ENCODE results near the gene BBX.

DNA sequence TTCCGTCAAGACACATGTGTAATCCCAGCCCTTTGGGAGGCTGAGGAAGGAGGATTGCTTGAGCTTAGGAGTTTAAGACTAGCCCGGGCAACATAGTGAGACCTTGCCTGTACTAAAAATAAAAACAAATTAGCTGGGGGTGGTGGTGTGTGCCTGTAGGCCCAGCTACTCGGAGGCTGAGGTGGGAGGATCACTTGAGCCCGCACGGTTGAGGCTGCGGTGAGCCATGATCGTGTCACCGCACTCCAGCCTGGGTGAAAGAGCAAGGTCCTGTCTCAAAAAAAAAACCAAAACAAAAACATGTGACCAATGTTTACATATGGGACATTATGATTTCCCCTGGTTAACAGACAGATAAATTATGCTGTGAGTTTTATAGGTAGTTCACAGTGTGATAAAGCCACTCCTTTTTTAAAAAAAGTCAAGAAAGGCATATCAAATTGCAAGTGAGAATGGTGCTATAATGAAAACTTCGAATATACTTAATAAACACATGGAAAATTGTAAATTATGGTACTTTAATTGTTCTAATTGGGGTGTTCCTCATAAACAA is 9.2 kb downstream of the BBX start:
- TF ChIP-seq, protein P1, sequence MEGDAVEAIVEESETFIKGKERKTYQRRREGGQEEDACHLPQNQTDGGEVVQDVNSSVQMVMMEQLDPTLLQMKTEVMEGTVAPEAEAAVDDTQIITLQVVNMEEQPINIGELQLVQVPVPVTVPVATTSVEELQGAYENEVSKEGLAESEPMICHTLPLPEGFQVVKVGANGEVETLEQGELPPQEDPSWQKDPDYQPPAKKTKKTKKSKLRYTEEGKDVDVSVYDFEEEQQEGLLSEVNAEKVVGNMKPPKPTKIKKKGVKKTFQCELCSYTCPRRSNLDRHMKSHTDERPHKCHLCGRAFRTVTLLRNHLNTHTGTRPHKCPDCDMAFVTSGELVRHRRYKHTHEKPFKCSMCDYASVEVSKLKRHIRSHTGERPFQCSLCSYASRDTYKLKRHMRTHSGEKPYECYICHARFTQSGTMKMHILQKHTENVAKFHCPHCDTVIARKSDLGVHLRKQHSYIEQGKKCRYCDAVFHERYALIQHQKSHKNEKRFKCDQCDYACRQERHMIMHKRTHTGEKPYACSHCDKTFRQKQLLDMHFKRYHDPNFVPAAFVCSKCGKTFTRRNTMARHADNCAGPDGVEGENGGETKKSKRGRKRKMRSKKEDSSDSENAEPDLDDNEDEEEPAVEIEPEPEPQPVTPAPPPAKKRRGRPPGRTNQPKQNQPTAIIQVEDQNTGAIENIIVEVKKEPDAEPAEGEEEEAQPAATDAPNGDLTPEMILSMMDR (IDR thresholded peaks at IDR 0.05), result no peak
- no peak for TF ChIP-seq POLR2AphosphoS5 (IDR thresholded peaks at IDR 0.05)
- no peak for TF ChIP-seq EP300 (IDR thresholded peaks at IDR 0.05)
- TF ChIP-seq POLR2A (IDR thresholded peaks at IDR 0.05), result no peak

Measured in gastroesophageal sphincter (tissue), 3 donors.